Activated CD8-positive, alpha-beta memory T cell treated with anti-CD3 and anti-CD28 coated beads, Interleukin-2, amount 50 U/mL, for 48 hours (primary cell): ENCODE results near the gene DRC7.

Source experiments
- DNase-seq: peaks from one replicate; pipeline ENCODE4 v3.0.0-alpha.2; 2020

DRC7 gene

DNA sequence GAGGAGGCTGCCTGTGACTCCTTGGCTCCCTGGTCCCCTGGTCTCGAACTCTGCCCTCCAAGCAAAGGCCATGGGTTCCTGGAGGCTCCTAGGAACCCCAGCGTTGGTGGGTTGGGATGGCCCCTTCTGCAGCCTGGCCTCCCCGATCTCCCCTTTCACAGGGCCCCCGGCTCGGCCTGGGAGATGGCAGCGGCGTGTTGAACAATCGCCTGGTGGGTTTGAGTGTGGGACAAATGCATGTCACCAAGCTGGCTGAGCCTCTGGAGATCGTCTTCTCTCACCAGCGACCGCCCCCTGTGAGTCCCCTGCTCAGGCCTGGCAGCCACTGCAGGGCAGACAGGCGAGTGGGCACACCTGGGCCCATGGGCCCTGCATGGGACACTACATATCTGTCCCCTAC is 15.6 kb upstream of the DRC7 start:
- no peak for DNase-seq

DNA sequence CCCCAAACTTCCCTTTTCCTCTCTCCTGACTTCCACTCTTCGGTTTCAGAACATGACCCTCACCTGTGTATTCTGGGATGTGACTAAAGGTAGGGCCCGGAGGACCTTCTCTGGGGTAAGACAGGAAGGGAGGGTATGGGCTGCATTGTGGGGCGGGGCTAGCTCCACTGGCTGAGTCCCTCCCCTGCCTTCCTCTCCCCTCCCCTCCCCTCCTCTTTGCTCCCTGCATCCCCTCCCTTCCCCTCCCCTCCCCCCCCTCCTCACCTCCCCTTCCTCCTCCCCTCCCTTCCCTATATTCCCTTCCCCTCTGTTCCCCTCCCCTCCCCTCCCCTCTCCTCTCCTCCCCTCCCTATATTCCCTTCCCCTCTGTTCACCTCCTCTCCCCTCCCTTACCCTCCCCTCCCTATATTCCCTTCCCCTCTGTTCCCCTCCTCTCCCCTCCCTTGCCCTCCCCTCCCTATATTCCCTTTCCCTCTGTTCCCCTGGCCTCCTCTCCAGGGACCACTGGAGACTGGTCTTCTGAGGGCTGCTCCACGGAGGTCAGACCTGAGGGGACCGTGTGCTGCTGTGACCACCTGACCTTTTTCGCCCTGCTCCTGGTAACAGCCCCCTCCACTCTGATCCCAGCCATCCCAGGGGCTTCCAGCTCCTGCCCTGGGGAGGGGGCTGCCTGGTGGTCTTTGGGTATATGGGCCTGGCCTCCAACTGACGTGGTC is 14.7 kb upstream of the DRC7 start:
- DNase-seq = no peak

DNA sequence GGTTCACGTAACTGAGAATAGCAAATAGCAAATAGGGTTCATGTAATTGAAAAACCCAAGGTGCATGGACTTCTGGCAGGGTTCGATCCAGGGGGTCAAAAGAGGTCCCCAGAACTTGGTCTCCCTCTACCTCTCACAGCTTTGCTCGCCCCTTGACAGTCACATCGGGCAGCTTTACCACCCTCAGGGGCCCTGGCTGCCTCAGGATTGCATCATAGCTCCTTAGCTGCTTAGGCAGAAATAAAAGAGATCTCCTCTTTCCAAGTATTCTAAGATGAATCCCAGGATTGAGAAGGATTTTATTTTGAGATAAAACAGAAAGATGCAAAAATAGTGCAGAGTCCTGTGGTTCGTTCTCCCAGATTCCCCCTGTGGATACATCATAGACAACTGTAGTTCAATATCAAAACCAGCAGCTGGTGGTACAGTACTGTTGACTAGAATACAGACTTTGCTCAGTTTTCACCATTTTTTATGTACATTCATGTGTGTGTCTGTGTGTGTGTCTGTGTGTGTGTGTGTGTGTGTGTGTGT is 13.7 kb upstream of the DRC7 start:
- DNase-seq = no peak

DNA sequence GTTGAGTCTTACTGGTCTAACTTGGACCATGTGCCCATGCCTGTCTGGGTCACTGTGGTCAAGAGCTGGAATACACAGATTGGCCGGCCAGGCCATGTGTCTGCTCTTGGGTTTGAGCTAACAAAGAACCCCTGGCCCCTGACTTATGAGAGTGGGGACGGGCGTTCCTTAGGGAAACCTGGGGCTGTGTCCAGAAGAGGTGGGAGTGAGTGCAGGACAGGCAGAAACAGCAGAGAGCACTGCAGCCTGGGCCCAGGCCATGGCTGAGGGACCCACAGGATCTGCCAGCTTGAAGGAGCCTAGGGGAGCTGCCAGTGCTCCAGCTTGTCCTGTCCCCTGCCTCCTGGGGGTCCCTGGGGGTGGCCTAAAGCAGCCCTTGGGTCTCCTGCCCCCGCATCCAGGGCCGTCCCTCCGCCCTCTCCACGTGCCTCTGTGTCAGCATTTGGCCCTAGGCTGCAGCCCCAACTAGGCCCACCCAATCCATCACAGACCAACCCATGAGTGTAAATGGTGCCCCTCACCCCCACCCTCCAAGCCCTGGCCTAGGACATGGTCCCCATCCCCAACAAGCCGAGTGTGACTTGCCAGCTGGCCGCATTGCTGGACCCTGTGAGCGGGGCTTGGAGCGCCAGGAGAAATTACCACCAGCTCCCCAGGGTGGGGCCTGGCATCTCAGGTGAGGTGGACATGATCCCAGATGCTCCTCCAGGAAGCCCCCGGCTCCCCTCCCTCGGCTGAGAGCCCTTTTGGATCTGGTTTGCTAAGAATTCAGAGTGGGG is 12.5 kb upstream of the DRC7 start:
- no peak for DNase-seq

DNA sequence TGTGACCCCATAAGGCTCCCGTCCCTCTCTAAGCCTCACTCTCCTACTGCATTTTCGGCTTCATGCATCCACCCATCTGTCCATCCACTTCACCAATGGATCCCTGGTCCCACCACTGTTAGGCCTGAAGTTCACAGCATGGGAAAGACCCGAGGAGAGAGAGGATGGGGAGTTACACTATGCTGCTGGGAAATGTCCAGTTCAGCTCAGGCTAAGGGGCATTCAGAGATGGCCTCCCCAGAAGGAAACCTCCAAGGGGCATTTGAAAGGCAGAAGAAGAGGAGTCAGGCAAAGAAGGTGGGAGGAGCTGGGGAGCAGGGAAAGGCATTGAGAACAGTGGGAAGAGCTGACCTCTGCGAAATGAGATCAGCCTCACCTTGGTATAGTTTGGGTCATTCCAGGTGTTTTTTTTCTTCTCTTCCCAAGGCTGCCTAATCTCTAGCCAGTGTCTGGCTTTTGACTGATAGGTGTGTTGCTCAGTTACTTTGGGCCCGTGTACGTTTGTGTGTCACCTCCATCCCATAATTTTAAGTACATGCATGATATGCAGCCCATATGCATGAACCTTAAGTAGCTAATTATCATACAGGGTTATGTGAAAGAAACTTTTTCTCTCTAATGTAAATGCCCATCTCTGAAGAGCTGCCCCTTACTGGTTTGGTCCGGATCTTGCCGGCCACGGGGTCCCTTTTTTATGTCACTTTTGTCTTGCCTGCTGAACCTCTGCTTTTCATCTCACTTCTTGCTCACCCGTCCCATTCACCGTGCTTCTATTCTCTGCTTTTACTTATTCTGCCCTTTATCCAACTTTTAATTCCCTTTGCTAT is 11.6 kb upstream of the DRC7 start:
- DNase-seq = no peak

DNA sequence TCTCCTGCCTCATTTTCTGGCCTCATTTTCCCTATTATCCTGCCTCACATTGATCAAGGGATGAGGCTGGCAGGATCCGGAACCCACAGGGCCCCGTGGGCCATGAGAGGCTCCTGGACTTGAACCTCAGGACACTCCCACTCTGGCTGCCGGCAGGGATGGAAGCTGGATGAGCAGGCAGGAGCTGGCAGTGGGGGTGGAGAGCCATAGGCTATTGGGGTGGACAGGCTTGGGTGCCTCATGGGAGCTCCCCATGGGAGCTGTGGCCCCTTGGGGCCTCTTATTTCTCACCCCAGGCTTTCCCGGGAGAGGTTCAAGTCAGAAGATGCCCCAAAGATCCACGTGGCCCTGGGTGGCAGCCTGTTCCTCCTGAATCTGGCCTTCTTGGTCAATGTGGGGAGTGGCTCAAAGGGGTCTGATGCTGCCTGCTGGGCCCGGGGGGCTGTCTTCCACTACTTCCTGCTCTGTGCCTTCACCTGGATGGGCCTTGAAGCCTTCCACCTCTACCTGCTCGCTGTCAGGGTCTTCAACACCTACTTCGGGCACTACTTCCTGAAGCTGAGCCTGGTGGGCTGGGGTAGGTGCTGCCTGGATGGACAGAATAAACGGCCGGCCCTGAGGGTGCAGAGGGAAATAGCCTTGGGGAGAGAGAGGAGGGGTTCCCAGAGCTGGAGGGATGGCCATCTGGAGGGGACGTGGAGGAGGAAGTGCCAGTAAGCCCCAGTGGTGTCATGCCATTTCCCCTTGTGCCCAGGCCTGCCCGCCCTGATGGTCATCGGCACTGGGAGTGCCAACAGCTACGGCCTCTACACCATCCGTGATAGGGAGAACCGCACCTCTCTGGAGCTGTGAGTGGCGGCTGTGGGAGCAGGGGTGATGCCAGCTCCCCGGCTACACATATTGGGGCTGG is 10.7 kb upstream of the DRC7 start:
- DNase-seq = no peak

DNA sequence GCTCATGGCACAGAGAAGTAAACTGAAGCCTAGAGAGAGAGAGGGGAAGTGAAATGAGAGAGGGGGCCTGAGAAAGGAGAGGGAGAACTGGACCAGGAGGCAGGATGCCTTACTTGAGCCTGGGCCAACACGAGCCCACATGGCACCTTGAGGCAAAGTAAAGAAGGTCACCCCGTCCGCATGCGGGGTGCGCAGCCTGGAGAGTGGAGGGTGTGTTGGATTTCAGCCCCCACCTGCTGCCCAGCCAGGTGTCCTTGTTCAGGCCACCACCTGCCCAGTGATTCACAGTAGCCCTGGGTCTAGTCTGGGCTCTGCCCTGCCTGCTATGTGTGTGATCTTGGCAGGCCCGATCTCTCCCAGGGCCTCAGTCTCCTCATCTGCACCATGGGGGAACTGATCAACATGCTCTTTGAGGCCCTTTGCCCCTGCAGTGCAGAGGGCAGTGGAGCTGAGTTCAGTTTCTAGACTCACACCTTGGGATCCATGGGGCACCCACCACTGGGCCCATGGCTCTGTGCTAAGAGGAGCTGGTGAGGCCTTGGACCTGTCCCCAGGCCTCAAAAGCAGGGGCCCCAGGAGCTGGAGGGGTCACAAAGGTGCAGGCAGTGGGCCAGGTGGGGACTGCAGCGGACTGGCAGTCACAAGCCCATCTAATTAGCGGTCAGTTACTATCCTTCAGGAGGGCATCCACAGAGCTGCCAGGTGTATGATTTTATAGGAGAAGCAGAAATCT is 9.8 kb upstream of the DRC7 start:
- DNase-seq = no peak

DNA sequence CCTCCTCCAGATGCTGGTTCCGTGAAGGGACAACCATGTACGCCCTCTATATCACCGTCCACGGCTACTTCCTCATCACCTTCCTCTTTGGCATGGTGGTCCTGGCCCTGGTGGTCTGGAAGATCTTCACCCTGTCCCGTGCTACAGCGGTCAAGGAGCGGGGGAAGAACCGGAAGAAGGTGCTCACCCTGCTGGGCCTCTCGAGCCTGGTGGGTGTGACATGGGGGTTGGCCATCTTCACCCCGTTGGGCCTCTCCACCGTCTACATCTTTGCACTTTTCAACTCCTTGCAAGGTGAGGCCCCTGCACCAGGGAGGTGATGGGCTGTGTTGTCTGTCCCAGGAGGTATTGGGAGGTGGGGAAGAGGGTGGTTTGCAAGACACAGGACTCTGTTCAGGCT is 9.0 kb upstream of the DRC7 start:
- no peak for DNase-seq

DNA sequence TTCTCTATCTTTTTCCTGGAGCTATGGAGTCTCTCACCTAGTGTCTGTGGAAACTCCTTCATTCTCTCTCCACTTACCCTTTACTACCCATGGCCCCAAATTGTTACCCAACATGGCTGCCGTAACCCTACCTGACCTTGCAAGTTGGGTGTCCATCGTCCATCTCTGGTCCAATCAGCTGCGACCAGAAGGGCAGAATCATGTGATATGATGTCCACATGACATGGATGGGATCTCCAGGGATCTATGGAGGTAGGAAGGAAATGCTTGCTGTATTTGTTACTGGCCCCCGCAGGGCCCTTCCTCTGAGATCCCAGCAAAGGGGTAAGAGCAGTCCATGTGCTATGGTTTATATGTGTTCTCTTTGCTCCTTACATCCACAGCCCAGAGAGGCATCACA is 8.0 kb upstream of the DRC7 start:
- DNase-seq = no peak

DNA sequence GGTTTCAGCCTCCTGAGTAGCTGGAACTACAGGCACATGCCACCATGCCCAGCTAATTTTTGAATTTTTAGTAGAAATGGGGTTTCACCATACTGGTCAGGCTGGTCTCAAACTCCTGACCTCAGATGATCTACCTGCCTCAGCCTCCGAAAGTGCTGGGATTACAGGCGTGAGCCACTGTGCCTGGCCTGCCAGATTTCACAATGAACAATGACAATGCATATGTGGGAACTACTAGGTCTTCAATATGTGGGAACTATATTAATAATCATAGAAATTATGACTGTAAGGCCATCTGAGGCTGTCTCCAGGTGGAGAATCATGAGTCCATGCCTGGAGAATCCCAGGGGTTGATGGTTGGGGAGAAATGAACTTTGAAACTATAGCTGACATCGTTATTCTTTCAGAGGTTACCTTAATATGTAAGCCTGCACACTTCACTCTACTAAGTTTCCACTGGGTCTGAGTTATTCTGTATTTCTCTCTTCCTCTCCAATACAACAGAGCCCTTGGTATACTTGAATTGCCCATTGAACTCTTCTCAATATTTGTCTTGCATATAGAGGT is 7.2 kb upstream of the DRC7 start:
- no peak for DNase-seq

DNA sequence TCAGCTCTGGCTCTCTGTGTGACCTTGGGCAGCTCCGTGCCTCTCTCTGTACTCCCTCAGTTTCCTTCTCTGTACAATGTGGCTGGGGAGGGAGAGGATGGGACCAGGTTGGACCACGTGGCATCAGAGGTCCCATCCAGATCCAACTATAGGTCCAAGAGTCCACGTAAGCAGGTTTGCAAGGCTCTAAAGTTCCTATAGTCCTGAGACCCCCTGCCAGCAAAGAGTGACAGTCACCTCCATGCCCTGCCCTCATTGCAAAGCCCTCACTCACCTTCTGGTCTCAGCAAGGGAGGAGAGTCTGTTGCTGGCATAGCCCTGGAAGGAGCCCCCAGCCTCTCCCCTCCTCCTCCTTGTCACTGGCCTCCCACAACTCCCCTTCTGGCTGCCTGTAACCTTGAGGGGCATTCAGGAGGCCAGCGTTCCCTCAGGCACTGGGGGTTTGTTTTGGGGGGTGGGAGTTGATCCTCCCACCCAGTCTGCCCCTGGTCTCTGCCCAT is 6.1 kb upstream of the DRC7 start:
- no peak for DNase-seq

DNA sequence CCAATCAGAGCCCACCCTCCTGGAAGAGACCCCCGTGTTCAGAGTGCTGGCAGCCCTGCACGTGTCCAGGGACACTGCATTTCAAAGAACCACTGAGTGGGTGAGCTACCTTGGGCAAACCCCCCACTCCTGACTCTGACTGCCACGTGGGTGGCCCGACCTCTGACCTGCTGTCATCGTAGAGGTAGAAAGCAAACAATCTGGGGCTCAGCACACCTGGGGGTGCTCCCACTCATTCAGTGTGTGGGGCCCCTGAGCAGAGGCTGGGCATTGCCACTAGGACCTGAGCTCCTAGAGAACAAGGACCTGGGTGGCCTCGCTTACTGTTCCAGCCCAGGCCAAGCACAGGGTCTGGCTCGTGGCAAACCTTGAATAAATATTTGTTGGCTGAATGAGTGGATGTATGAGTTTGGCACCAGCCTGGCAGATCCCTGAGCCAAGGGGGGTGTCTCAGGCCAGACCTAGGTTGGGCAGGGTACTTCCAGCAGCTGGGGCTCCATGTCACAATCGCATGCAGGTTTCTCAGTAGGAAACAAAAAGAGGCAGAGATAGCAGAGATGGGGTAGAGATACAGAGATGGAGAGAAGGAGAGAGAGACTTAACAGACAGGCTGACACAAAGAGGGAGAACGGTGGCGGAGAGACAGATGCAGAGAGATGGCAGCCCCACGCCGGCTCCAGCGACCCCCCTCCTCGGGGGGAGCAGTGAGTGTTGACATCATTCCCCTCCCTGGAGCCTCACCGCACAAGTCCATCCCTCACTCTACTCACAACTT is 5.4 kb upstream of the DRC7 start:
- no peak for DNase-seq

DNA sequence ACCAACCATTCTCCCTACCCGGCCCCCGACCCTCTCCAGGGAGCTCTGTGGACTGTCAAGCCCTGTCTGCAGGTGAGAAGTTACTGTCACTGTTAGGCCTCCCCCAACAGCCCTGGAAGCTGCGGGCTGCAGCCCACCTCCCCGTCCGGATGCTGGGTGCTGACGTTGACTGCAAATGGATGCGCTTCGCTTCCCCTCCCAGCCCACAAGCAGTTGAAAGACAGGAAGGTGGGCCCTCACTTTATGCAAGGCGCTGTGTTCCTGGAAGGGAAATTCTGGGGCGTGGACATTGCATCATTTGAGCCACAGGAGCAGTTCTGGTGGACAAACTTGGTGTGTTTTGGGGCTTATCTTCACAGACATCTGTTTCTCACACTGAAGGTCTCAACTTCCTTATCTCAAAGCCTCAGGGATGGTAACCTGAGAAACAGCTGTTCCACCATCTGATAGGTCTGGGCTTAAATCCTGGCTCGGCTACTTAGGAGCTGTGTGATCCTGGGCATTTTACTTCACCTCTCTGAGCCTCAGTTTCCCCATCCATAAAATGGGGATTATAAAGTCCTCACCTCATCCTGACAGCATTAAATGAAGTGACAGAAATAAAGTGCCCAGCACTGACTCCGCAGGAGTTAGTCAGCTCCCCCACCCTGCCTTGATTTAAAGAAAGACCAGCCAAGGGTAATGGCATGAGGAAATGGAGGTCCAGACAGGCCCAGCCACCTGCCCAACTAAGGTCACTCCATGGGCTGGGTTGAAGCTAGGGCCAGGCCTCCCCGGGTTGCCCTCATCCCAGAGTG is 4.6 kb upstream of the DRC7 start:
- peak; percentile 67 for DNase-seq

DNA sequence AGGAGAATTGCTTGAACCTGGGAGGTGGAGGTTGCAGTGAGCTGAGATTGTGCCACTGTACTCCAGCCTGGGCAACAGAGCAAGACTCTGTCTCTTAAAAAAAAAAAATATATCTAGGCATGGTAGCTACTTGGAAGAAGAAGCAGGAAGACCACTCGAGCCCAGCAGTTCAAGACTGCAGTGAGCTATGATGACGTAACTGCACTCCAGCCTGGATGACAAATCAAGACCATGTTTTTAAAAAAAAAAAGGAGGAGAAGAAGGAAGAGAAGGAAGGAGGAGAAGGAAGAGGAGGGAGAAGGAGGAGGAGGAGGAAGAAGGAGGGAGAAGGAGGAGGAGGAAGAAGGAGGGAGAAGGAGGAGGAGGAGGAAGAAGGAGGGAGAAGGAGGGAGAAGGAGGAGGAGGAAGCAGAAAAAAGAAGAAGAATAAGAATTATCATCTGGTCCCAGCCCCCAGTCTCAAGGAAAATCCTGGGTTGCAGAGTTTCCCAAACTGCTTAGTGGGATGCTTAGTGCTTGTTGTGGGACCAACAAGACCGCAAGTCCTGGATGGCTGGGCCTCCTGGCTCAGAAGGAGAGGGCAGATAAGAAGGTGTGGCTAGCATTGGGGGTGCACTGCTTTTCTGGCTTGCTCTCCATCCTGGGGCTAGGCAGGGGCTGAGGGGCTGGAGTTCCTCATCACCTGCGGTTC is 3.7 kb upstream of the DRC7 start:
- no peak for DNase-seq

DNA sequence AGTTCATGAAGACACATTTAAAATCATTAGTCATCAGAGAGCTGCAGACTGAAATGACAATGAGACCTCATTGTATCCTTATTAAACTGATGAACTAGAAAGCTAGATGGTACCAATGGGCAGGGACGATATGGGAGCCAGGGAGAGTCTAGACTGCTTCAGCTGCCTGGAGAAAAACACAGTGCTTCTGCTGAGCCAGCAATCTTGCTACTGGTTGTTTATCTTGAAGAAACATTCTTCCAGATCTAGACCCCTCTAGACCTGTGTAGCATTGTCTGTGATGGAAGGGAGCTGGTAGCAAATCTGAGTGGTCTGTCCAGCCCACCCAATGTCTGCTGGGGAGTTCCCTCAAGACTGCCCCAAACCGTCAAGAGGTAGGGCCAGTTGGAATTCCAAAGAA is 2.0 kb upstream of the DRC7 start:
- no peak for DNase-seq

DNA sequence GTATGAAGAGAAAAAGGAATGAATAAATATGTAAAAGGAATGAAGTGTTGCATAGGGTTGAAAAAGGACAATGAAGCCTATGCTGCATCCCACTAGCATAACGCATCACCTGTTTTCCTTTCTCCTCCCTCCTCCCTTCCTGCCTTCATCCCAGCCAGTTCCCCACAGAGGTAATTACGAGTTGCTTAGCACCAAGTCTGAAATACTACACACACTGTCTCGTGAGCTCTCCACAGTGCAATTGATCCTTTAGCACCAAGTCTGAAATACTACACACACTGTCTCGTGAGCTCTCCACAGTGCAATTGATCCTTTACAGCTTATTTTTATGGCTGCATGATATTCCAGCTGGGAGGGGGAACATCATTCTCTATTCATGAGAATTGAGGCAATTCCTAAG is 1.1 kb upstream of the DRC7 start:
- DNase-seq = no peak

DNA sequence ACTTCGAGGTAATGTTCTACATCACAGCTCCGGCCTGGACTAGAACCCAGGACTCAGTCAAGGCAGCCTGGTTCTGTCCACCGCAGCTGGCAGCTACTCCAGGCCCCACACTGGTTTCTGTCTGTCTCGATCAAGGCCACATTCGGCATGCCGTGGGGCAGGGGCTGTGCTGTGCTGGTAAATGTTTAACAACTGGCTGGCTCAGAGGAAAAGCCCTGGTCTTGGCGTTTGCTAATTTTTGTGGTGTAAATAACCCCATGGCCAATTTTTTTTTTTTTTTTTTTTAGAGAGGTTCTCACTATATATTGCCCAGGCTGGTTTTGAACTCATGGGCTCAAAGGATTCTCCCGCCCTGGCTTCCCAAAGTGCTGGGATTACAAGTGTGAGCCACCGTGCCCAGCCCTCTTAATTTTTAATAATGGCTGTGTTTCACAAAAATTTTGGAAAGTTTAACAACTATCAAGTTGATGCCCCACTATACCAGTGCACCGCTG is 328 bp upstream of the DRC7 start:
- no peak for DNase-seq

DNA sequence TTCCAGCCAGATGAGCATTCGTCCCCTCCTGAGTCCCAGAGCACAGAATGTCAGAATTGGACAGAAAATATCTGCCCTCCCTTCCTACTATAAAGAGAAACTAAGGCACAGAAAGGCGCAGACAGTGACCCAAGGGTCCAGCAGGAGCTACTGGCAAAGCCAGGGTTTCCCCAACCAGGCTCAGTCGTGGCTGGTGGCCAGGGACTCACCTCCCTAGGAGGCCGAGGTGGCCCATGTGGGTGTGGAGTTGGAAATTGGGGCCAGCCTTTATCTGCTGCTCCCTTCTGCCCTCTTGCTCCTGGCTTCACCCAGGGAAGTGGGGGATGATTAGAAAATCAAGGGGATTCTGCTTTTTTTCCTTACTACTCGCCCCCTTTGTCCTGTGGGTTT is 1.1 kb downstream of the DRC7 start:
- no peak for DNase-seq

DNA sequence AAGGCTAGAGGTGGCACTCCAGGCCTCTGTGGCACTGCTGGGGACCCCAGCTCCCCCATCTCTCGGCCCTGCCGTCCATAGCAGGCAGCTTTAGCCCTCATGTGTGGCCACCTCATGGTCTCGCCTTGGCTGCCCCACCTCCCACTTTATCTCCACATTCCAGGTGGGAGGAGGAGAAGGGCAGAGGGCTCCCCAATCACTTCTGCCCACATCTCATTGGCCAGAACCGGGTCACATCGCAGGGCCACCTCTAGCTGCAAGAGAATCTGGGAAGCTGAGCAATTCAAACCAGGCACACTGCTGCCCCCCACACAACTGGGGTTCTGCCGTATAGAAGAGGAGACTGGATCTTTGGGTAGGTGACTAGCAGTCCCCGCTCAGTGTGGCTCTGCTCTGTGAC is 1.6 kb downstream of the DRC7 start:
- no peak for DNase-seq
